ENCODE data around the gene NFKBIL1.

The NFKBIL1 gene

DNA sequence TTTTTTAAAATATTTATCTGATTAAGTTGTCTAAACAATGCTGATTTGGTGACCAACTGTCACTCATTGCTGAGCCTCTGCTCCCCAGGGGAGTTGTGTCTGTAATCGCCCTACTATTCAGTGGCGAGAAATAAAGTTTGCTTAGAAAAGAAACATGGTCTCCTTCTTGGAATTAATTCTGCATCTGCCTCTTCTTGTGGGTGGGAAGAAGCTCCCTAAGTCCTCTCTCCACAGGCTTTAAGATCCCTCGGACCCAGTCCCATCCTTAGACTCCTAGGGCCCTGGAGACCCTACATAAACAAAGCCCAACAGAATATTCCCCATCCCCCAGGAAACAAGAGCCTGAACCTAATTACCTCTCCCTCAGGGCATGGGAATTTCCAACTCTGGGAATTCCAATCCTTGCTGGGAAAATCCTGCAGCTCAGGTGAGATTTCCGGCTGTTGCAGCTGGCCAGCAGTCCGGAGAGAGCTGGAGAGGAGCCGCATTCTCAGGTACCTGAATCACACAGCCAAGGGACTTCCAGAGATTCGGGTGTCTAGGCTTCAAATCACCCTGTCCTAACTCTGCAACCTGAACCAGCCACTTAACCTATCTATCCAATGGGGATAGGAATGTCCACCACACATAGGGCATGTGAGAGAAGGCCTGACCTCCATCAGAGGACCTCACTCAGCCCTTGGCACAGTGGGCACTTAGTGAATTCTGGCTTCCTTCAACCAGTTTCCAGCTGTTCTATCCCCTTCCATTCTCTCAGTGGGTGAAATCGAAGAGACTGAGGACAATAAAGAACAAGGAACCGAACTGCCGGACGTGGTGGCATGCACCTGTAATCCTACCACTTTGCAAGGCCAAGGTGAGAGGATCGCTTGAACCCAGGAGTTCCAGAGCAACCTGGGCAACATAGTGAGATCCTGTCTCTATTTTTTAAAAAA, 31.0 kb downstream of the NFKBIL1 start:
- Histone ChIP-seq H3K27me3 (ENCODE audit: low read depth, low read length) (no peaks in the 10 kb centered on the region), H3K4me3 (ENCODE audit: low read depth in 1 of 2, low read length in 2 of 2) (no peak overlapping the region), H3K4me1 (ENCODE audit: control insufficient read depth in 1 of 2, insufficient read depth in 2 of 2, low read length in 2 of 2) (peaks cover 0 to 17% of the 10 kb centered on the region in 2 donors), H3K36me3 (ENCODE audit: control insufficient read depth in 1 of 2, insufficient read depth in 2 of 2, low read length in 2 of 2) (no peaks in the 10 kb centered on the region), H3K9me3 (ENCODE audit: control insufficient read depth in 1 of 2, low read length in 2 of 2) (no peaks in the 10 kb centered on the region), H3K27ac (ENCODE audit: low read length) (no peak overlapping the region)

DNA sequence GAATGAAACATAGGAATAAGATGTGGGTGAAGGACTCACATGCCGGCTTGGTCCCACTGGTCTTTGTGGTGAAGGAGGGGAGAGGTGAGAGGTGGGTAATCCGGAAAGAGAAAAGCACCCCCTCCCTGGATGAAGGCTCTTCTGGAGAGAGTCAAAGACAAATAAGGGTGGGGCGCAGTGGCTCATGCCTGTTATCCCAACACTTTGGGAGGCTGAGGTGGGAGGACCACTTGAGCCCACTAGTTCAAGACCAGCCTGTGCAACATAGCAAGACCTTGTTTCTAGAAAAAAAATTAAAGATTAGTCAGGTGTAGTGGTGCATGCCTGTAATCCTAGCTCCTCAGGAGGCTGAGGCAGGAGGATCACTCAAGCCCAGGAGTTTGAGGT, 31.7 kb downstream of the NFKBIL1 start:
- Histone ChIP-seq H3K27me3 (ENCODE audit: low read depth, low read length) (no peaks in the 10 kb centered on the region), H3K4me1 (ENCODE audit: control insufficient read depth in 1 of 2, insufficient read depth in 2 of 2, low read length in 2 of 2) (peaks cover 0 to 17% of the 10 kb centered on the region in 2 donors), H3K36me3 (ENCODE audit: control insufficient read depth in 1 of 2, insufficient read depth in 2 of 2, low read length in 2 of 2) (no peaks in the 10 kb centered on the region), H3K9me3 (ENCODE audit: control insufficient read depth in 1 of 2, low read length in 2 of 2) (no peaks in the 10 kb centered on the region), H3K4me3 (ENCODE audit: low read depth in 1 of 2, low read length in 2 of 2) (no peak overlapping the region), H3K27ac (ENCODE audit: low read length) (no peak overlapping the region)

DNA sequence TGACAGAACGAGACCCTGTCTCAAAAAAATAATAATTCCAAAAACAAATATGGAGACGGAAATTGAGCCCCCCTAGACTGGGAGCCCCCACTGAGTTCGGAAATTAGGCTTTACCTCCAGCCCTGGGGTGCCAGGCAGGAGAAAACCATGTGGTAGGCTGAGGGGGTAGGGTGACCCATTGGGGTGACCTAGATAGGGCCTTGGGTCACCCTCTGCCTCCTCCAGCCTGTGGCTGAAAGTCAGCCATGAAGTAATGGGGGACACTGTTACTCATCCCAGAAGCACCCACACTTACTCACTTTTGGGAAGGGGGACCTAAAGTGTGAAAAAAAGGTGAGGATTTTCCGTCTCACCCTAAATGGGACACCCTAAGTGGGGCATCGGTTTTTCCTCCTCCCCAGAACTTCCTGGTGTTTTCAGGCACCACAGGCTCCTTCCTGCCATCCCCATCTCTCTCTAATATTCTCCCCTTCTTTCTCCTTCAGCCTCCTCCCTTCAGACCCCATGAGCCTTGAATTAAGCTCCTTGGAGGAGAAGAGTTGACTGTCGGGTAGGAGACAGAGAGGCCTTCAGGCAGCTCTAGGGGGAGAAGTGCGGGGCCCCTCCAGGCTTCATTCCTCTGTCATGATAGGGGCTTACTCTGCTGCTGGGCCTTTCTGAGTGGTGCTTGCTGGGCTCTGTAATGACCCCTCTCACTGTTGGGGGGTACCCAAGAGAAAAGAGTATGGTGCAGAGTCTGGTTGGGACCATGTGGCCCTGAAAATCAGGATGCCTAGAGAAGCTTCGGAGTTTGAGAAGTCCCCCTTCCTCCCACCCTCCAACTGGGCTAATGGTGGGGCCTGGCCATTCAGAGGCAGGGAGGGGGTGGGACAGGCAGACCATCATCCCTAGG, 32.4 kb downstream of the NFKBIL1 start:
- peaks cover 0 to 17% of the 10 kb centered on the region in 2 donors for H3K4me1 ChIP-seq (ENCODE audit: control insufficient read depth in 1 of 2, insufficient read depth in 2 of 2, low read length in 2 of 2)
- H3K27me3 ChIP-seq (ENCODE audit: low read depth, low read length), result no peaks in the 10 kb centered on the region
- H3K36me3 ChIP-seq (ENCODE audit: control insufficient read depth in 1 of 2, insufficient read depth in 2 of 2, low read length in 2 of 2), result no peaks in the 10 kb centered on the region
- peak overlapping the region; percentile 83 to 86 for H3K4me3 ChIP-seq (ENCODE audit: low read depth in 1 of 2, low read length in 2 of 2)
- H3K9me3 ChIP-seq (ENCODE audit: control insufficient read depth in 1 of 2, low read length in 2 of 2), result no peaks in the 10 kb centered on the region
- no peak overlapping the region for H3K27ac ChIP-seq (ENCODE audit: low read length)

DNA sequence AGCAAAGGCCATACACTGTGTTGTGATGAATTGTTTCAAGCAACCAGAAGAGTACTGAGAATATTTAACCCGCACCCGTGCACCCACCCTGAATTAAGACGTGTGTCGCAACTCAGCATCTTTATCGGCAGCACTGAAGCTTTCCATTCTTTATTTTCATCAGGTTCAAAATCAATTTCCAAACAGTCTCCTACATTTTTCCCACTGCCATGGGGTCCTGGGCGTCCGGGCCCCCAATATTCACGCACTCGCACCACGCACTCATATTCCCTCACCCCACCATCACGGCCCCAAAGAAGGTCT, 33.0 kb downstream of the NFKBIL1 start:
- no peaks in the 10 kb centered on the region for H3K9me3 ChIP-seq (ENCODE audit: control insufficient read depth in 1 of 2, low read length in 2 of 2)
- peaks cover 0 to 17% of the 10 kb centered on the region in 2 donors for H3K4me1 ChIP-seq (ENCODE audit: control insufficient read depth in 1 of 2, insufficient read depth in 2 of 2, low read length in 2 of 2)
- H3K36me3 ChIP-seq (ENCODE audit: control insufficient read depth in 1 of 2, insufficient read depth in 2 of 2, low read length in 2 of 2), result no peaks in the 10 kb centered on the region
- H3K27ac ChIP-seq (ENCODE audit: low read length), result peak overlapping the region; percentile 65
- H3K4me3 ChIP-seq (ENCODE audit: low read depth in 1 of 2, low read length in 2 of 2), result peak overlapping the region; percentile 83 to 86
- H3K27me3 ChIP-seq (ENCODE audit: low read depth, low read length), result no peaks in the 10 kb centered on the region

DNA sequence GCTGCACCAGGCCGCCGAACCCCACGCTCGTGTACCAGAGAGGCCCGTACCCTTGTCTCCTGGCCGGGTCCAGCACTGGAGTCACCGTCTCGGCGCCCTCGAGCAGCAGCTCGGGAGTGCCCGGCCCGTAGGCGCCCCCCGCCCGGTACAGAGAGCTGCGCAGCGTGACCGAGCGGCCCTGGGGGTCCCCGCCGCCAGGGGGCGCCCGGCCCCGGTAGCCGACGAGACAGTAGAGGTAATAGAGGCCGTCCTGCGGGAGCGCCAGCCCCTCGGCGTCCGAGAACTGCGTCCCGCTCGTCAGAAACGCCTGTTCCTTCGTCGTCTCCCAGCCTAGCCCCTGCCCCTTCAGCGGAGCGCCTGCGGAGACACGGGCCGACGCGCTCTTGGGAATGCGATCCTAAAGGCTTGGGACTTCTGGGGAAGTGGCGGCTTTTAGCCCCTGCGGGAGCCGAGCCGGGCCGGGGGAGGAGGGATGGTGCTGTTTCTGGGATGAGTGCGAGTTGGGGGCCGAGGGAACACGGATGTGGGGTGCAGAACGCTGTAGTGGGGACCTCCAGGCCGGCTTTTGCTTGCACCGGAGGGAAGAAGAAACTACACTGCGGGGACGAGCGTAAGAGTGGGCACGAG, 33.5 kb downstream of the NFKBIL1 start:
- no peaks in the 10 kb centered on the region for H3K9me3 ChIP-seq (ENCODE audit: control insufficient read depth in 1 of 2, low read length in 2 of 2)
- no peaks in the 10 kb centered on the region for H3K36me3 ChIP-seq (ENCODE audit: control insufficient read depth in 1 of 2, insufficient read depth in 2 of 2, low read length in 2 of 2)
- H3K27me3 ChIP-seq (ENCODE audit: low read depth, low read length), result no peaks in the 10 kb centered on the region
- H3K4me1 ChIP-seq (ENCODE audit: control insufficient read depth in 1 of 2, insufficient read depth in 2 of 2, low read length in 2 of 2), result peaks cover 0 to 17% of the 10 kb centered on the region in 2 donors
- peak overlapping the region; percentile 65 for H3K27ac ChIP-seq (ENCODE audit: low read length)
- peak overlapping the region; percentile 83 to 86 for H3K4me3 ChIP-seq (ENCODE audit: low read depth in 1 of 2, low read length in 2 of 2)

DNA sequence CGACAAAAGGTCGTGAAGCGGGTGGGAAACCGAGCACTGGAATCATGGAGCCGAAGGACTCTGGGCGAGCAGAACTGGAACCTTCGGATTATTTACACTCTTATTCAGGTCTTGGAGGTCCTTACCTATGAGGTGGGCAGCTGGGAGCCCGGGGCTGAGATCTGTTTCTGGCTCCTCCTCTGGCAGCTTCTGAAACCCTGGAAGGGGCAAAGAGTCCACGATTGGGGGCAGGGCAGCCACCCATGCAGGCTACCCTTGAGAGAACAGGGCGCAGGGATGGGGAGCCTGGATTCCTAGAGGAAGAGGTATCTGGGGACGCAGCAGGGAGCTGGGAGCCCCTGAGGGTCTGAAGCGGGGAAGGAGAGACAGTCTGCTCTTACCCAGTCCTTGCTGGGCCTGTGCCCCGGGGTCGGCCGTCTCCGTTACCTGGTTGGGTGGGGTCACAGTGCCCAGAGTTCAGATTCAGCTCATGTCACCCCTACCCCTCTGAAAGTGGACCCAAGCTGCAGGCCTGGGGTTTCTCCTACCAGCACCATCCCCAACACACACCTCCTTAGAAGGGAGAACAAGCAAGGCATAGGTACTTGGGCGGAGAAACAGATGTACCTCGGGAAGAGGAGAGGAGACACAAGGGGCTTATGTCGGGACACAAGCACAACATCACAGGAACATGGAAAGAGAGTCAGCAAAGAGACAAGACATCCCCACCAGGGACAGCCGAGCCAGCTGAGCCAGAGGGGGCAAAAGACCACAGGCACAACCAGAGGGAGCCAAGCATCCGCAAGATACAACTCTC, 34.2 kb downstream of the NFKBIL1 start:
- Histone ChIP-seq H3K4me1 (ENCODE audit: control insufficient read depth in 1 of 2, insufficient read depth in 2 of 2, low read length in 2 of 2) (peaks cover 0 to 17% of the 10 kb centered on the region in 2 donors), H3K4me3 (ENCODE audit: low read depth in 1 of 2, low read length in 2 of 2) (peak overlapping the region; percentile 83 to 86), H3K27me3 (ENCODE audit: low read depth, low read length) (no peaks in the 10 kb centered on the region), H3K27ac (ENCODE audit: low read length) (peak overlapping the region; percentile 65), H3K9me3 (ENCODE audit: control insufficient read depth in 1 of 2, low read length in 2 of 2) (no peaks in the 10 kb centered on the region), H3K36me3 (ENCODE audit: control insufficient read depth in 1 of 2, insufficient read depth in 2 of 2, low read length in 2 of 2) (no peaks in the 10 kb centered on the region)

DNA sequence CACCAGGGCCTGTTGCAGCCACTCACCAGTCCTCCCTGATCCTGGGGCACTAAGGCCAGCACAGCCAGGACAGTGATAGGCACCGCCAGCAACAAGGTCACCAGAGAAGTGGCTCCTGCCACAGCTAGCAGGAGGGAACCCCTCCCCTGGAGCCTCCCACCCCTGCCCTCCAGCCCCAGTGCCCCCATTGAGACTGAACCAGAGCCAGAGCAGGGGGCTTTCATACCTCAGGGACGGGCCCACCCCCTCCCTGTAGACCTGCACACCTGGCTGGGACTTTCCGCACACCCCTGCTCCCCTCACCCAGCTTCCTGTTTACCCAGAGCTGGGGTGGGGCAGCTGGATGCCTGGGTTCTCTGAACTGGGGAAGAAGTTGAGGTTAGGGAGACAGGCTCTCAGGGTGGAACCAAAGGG, 34.8 kb downstream of the NFKBIL1 start, which contains the start of gene LTB:
Gene LTB (minus strand): TSS at position 195 of the 414 bp plus-strand sequence. CDS start 7 bp downstream, at position 188.
- Histone ChIP-seq H3K36me3 (ENCODE audit: control insufficient read depth in 1 of 2, insufficient read depth in 2 of 2, low read length in 2 of 2) (no peaks in the 10 kb centered on the region), H3K9me3 (ENCODE audit: control insufficient read depth in 1 of 2, low read length in 2 of 2) (no peaks in the 10 kb centered on the region), H3K4me3 (ENCODE audit: low read depth in 1 of 2, low read length in 2 of 2) (peak within 1 kb of the TSS; percentile 83 to 86), H3K27me3 (ENCODE audit: low read depth, low read length) (no peaks in the 10 kb centered on the region), H3K4me1 (ENCODE audit: control insufficient read depth in 1 of 2, insufficient read depth in 2 of 2, low read length in 2 of 2) (peaks cover 0 to 23% of the 10 kb centered on the region in 2 donors), H3K27ac (ENCODE audit: low read length) (peak within 1 kb of the TSS; percentile 65)

DNA sequence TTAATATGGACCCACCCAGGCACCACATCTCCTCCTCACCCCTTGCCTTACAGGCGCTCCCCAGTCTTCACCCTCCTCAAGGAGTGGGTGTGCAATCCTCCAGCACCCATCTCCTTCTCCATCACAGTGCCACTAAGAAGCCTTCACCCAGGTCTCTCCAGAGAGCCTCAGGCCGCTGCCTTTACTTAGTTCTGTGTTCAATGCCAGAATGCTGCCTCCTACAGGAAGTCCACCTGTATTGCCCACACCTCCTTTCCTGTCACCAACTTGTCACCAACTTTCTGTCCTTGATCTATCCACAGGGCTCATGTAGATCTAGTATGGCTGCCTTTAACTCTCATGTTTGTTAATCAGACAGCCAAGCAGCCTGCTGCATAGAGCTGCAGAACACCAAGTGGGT, 38.1 kb downstream of the NFKBIL1 start:
- peaks cover 0 to 20% of the 10 kb centered on the region in 2 donors for H3K4me1 ChIP-seq (ENCODE audit: control insufficient read depth in 1 of 2, insufficient read depth in 2 of 2, low read length in 2 of 2)
- no peak overlapping the region for H3K27ac ChIP-seq (ENCODE audit: low read length)
- H3K4me3 ChIP-seq (ENCODE audit: low read depth in 1 of 2, low read length in 2 of 2), result no peak overlapping the region

DNA sequence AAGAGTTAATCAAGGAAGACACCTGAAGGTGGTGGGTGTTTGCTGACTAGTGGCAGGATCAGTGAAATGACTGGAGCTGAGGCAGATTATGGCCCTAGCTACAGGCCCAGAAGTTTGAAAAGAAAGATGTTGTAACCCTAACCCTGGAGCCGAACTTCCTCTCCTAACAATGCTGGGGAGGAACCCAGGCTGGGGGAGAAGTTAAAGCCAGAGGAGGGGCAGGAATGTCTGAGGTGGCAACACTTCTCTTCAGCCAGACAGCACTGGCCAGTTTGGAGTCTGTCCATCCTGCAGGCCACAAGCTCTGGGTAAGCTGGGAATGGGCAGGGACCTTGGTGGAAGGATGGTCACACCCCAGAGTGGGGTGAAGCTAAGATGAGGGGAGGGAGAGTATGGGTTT, 38.6 kb downstream of the NFKBIL1 start, which contains the start of gene LST1:
Gene LST1 (plus strand): TSS at position 270 of the 400 bp plus-strand sequence. CDS start 1,023 bp downstream, outside the sequence.
- Histone ChIP-seq H3K27ac (ENCODE audit: low read length) (no peak within 1 kb of the TSS), H3K4me3 (ENCODE audit: low read depth in 1 of 2, low read length in 2 of 2) (peak within 1 kb of the TSS in 1 of 2 donors; percentile 42), H3K27me3 (ENCODE audit: low read depth, low read length) (no peaks in the 10 kb centered on the region), H3K4me1 (ENCODE audit: control insufficient read depth in 1 of 2, insufficient read depth in 2 of 2, low read length in 2 of 2) (peaks cover 0 to 18% of the 10 kb centered on the region in 2 donors), H3K36me3 (ENCODE audit: control insufficient read depth in 1 of 2, insufficient read depth in 2 of 2, low read length in 2 of 2) (no peaks in the 10 kb centered on the region), H3K9me3 (ENCODE audit: control insufficient read depth in 1 of 2, low read length in 2 of 2) (no peaks in the 10 kb centered on the region)

More for the DNA sequence above, 38.1 kb downstream of the NFKBIL1 start:
- no peaks in the 10 kb centered on the region for H3K27me3 ChIP-seq (ENCODE audit: low read depth, low read length)
- H3K36me3 ChIP-seq (ENCODE audit: control insufficient read depth in 1 of 2, insufficient read depth in 2 of 2, low read length in 2 of 2), result no peaks in the 10 kb centered on the region
- no peaks in the 10 kb centered on the region for H3K9me3 ChIP-seq (ENCODE audit: control insufficient read depth in 1 of 2, low read length in 2 of 2)

DNA sequence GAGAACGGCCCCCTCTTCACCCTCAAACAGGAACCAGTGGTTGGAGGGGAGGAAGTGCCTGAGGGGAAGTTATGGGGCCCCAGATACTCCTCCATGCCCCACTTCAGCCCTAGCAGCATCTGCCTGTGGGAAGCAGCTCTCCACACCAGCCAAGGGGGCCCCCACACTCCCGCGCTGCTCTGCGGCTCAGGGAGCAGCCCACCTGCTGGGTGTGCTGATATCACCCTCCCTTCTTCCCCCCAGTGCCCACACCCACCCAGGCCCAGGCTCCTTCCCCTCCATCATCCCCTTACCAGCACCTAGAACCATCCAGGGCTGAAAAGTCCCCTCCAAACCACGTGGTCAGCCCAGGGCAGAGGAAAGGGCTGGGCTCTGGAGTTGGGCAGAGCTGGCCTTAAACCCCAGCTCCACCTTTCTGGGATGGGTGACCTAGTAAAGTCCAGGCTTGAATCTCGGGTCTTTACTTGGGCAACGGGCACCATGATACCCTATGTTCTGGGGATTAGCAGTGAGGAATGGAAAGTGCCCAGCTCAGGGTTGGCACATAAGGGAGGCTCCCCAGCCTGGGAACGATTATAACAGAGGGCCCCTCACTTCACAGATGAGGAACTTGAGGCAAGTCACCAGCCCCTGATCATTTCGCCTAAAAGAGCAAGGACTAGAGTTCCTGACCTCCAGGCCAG, 39.3 kb downstream of the NFKBIL1 start:
- Histone ChIP-seq H3K36me3 (ENCODE audit: control insufficient read depth in 1 of 2, insufficient read depth in 2 of 2, low read length in 2 of 2) (no peaks in the 10 kb centered on the region), H3K27ac (ENCODE audit: low read length) (no peak overlapping the region), H3K4me1 (ENCODE audit: control insufficient read depth in 1 of 2, insufficient read depth in 2 of 2, low read length in 2 of 2) (peaks cover 0 to 15% of the 10 kb centered on the region in 2 donors), H3K27me3 (ENCODE audit: low read depth, low read length) (no peaks in the 10 kb centered on the region), H3K9me3 (ENCODE audit: control insufficient read depth in 1 of 2, low read length in 2 of 2) (no peaks in the 10 kb centered on the region), H3K4me3 (ENCODE audit: low read depth in 1 of 2, low read length in 2 of 2) (peak overlapping the region in 1 of 2 donors; percentile 42)

Measured in muscle layer of duodenum (tissue), 2 donors.